ENCODE results near the gene MRPL20. TPM values are rescaled to one million over a fixed set of nuclear protein-coding genes. Genes with fewer than 3 reads are reported as not detected.

The MRPL20 gene
- total RNA-seq, 4 donors from 2014 or later: 93.6 to 119 (median 109) TPM

GRCh38 chr1:1364266-1364665 lies 42.8 kb downstream of the MRPL20 start:
- H3K4me1 ChIP-seq: peaks cover 27% of the 10 kb centered on the region
- DNase-seq (ENCODE audit: low spot score in 2 of 2): no peak

GRCh38 chr1:1361982-1362423 lies 45.1 kb downstream of the MRPL20 start:
- H3K27me3 ChIP-seq: no peaks in the 10 kb centered on the region
- H3K27ac ChIP-seq: peak overlapping the region; percentile 72
- WGBS: 24% methylated on average over 13 of the region's 13 CpGs
- H3K4me1 ChIP-seq: peaks cover 44% of the 10 kb centered on the region
- no peaks in the 10 kb centered on the region for H3K9me3 ChIP-seq
- no peak for DNase-seq (ENCODE audit: low spot score in 2 of 2)
- peak overlapping the region; percentile 7 for H3K4me3 ChIP-seq
- TF ChIP-seq POLR2AphosphoS5 (IDR thresholded peaks at IDR 0.05): no peak
- no peak for TF ChIP-seq EP300 (IDR thresholded peaks at IDR 0.05)
- TF ChIP-seq CTCF (IDR thresholded peaks at IDR 0.05): no peak
- TF ChIP-seq POLR2A (IDR thresholded peaks at IDR 0.05): no peak
- H3K36me3 ChIP-seq: no peaks in the 10 kb centered on the region

More at GRCh38 chr1:1364266-1364665, 42.8 kb downstream of the MRPL20 start:
- H3K27me3 ChIP-seq: no peaks in the 10 kb centered on the region
- no peaks in the 10 kb centered on the region for H3K9me3 ChIP-seq
- no peak overlapping the region for H3K27ac ChIP-seq
- no peak for TF ChIP-seq EP300 (IDR thresholded peaks at IDR 0.05)
- TF ChIP-seq POLR2AphosphoS5 (IDR thresholded peaks at IDR 0.05): no peak
- no peak for TF ChIP-seq CTCF (IDR thresholded peaks at IDR 0.05)
- no peak for TF ChIP-seq POLR2A (IDR thresholded peaks at IDR 0.05)
- H3K36me3 ChIP-seq: no peaks in the 10 kb centered on the region
- WGBS: 67% methylated on average over 14 of the region's 14 CpGs
- H3K4me3 ChIP-seq: no peak overlapping the region

GRCh38 chr1:1361233-1361981 lies 45.7 kb downstream of the MRPL20 start:
- Histone ChIP-seq H3K36me3 (no peaks in the 10 kb centered on the region), H3K4me1 (peaks cover 50% of the 10 kb centered on the region), H3K27me3 (no peaks in the 10 kb centered on the region), H3K9me3 (no peaks in the 10 kb centered on the region), H3K4me3 (peak overlapping the region; percentile 7), H3K27ac (peak overlapping the region; percentile 72)
- 65% methylated on average over 30 of the region's 35 CpGs for WGBS
- no peak for DNase-seq (ENCODE audit: low spot score in 2 of 2)
- TF ChIP-seq CTCF (IDR thresholded peaks at IDR 0.05) (no peak), POLR2AphosphoS5 (IDR thresholded peaks at IDR 0.05) (no peak), POLR2A (IDR thresholded peaks at IDR 0.05) (no peak)

GRCh38 chr1:1360506-1361169 lies 46.5 kb downstream of the MRPL20 start:
- peak; percentile 84 to 93 for DNase-seq (ENCODE audit: low spot score in 2 of 2)
- H3K4me3 ChIP-seq: no peak overlapping the region
- peak overlapping the region; percentile 88 for H3K27ac ChIP-seq
- no peak for TF ChIP-seq POLR2AphosphoS5 (IDR thresholded peaks at IDR 0.05)
- no peak for TF ChIP-seq CTCF (IDR thresholded peaks at IDR 0.05)
- TF ChIP-seq EP300 (IDR thresholded peaks at IDR 0.05): no peak
- TF ChIP-seq POLR2A (IDR thresholded peaks at IDR 0.05): no peak
- H3K27me3 ChIP-seq: peaks cover 1% of the 10 kb centered on the region
- H3K4me1 ChIP-seq: peaks cover 57% of the 10 kb centered on the region
- H3K36me3 ChIP-seq: no peaks in the 10 kb centered on the region
- H3K9me3 ChIP-seq: no peaks in the 10 kb centered on the region
- 67% methylated on average over 18 of the region's 20 CpGs for WGBS

All from suprapubic skin (tissue), 4 donors.